Panc1 (cell line): Measurements from ENCODE around the gene SCUBE3.

Experiments used
- CTCF ChIP-seq: fragments of 450-650 bp; IDR thresholded peaks from 2 replicates; pipeline ENCODE4 v1.5.1; 2017; ENCODE audit warnings: mild to moderate bottlenecking
- TF ChIP-seq, protein P1 (sequence below), 2 experiments: IDR thresholded peaks; 2 replicates each; pipeline ENCODE4 v1.6.1; 2011 to 2012; ENCODE audit warnings: low read depth in 2 of 2, control low read depth in 1 of 2, low read length in 1 of 2, mild to moderate bottlenecking in 1 of 2, moderate library complexity in 1 of 2; ENCODE audit not compliant: insufficient read depth in 1 of 2

DNA sequence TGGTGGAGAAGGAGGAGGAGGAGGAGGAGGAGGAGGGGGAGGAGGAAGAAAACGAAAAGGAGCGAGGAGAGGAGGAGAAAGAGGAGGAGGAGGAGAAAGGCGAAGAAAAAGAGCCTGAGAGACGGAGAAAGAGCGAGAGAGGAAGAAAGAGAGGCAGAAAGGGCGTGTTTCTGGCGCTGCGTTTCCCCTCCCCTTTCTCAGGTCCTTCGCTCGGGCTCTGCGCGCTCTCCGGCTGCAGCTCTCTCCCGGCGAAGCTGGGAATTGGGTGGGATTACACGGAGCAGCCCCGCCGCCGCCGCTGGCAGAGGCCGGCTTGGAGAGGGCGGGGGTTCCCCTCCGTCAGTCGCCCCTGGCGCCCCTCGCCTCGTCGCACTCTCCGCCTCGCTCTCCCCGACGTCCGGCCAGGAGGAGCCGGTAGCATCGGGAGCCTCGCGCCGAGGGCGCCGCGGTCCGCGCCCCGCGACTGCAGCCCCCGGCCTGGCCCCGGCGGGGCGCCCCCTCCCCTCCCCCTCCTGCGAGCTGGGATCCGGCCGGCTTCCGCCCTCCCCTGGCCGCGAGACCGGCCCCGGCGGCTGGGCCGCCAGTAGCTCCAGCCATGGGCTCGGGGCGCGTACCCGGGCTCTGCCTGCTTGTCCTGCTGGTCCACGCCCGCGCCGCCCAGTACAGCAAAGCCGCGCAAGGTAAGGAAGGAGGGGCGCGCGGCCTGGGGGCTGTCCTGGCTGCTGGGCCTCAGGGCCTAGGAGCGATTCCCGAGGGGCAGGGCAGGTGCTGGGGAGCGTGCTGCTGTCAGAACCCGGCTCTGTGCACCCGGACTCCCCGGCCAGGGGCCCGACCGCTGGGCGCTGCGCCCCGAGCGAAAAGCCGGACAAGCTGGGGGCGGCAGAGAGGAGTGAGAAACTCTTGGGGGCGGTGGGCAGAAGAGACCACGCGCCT lies at the start of gene SCUBE3:
- no peak for TF ChIP-seq CTCF
- TF ChIP-seq, protein P1, sequence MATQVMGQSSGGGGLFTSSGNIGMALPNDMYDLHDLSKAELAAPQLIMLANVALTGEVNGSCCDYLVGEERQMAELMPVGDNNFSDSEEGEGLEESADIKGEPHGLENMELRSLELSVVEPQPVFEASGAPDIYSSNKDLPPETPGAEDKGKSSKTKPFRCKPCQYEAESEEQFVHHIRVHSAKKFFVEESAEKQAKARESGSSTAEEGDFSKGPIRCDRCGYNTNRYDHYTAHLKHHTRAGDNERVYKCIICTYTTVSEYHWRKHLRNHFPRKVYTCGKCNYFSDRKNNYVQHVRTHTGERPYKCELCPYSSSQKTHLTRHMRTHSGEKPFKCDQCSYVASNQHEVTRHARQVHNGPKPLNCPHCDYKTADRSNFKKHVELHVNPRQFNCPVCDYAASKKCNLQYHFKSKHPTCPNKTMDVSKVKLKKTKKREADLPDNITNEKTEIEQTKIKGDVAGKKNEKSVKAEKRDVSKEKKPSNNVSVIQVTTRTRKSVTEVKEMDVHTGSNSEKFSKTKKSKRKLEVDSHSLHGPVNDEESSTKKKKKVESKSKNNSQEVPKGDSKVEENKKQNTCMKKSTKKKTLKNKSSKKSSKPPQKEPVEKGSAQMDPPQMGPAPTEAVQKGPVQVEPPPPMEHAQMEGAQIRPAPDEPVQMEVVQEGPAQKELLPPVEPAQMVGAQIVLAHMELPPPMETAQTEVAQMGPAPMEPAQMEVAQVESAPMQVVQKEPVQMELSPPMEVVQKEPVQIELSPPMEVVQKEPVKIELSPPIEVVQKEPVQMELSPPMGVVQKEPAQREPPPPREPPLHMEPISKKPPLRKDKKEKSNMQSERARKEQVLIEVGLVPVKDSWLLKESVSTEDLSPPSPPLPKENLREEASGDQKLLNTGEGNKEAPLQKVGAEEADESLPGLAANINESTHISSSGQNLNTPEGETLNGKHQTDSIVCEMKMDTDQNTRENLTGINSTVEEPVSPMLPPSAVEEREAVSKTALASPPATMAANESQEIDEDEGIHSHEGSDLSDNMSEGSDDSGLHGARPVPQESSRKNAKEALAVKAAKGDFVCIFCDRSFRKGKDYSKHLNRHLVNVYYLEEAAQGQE (IDR thresholded peaks at IDR 0.05; ENCODE audit: insufficient read depth in 1 of 2, low read depth in 2 of 2, low read length in 1 of 2), result no peak
